Cardiac septum (tissue), 1 donor: ENCODE data around the gene MGA. TPM values are rescaled to one million over a fixed set of nuclear protein-coding genes. Genes with fewer than 3 reads are reported as not detected.
A peak's percentile ranks its signal among the peaks of the same experiment; 100 is the strongest.
"Not testable (repeated sequence)": the region's sequence is repeated elsewhere in the genome, so short reads cannot be mapped to it uniquely, and the experiment has no call there.

Experiments
- DNase-seq: peaks from one replicate; pipeline ENCODE4 v3.0.0-alpha.2; 2020; ENCODE audit warnings: low spot score
- intact Hi-C: fragments of 100-400 bp; cut with DNase I; formaldehyde crosslinking; loops from one replicate; pipeline ENCODE4 v1.14.0; 2022
- total RNA-seq: library from RNA; stranded (reverse); fragmentation: NEBNext Ultra II Directional; extraction: Animal tissue kit (Norgen Biotek cat#: 25700); gene quantifications from one replicate; pipeline ENCODE4 v1.2.1, GENCODE V29; 2021
- donor health status: DM: no; HTN: no; CAD: no.

The MGA gene
- total RNA-seq, 1 donor from 2014 or later, result 37.3 TPM

- no peak for DNase-seq
- intact Hi-C loops, result loop anchor here (10.0 kb wide), 2 partner anchors 59 to 119 kb away; no protein-coding TSS in a partner anchor
Observed at GRCh38 chr15:41695750-41696436, 35.7 kb downstream of the MGA start.

GRCh38 chr15:41698779-41699178, 38.6 kb downstream of the MGA start:
- intact Hi-C loops, result loop anchor here (10.0 kb wide), 2 partner anchors 56 to 116 kb away; no protein-coding TSS in a partner anchor

GRCh38 chr15:41703120-41703519, 42.9 kb downstream of the MGA start:
- DNase-seq, result no peak
- intact Hi-C loops, result no loop called here

More at GRCh38 chr15:41698779-41699178, 38.6 kb downstream of the MGA start:
- no peak for DNase-seq

- intact Hi-C loops, result no loop called here
- no peak for DNase-seq
Observed at GRCh38 chr15:41713047-41713446, 52.8 kb downstream of the MGA start.

- intact Hi-C loops, result no loop called here
- DNase-seq, result no peak
Observed at GRCh38 chr15:41714291-41714690, 54.1 kb downstream of the MGA start.

- intact Hi-C loops, result no loop called here
- DNase-seq, result no peak
Observed at GRCh38 chr15:41716864-41717263, 56.7 kb downstream of the MGA start.

GRCh38 chr15:41727143-41727542, 66.9 kb downstream of the MGA start:
- no peak for DNase-seq
- intact Hi-C loops, result no loop called here

GRCh38 chr15:41728061-41728460, 67.9 kb downstream of the MGA start:
- DNase-seq, intact Hi-C loops: not testable (repeated sequence)

GRCh38 chr15:41730543-41730942, 70.3 kb downstream of the MGA start:
- no peak for DNase-seq
- intact Hi-C loops, result no loop called here

- no peak for DNase-seq
Observed at GRCh38 chr15:41732483-41732882, 72.3 kb downstream of the MGA start.

GRCh38 chr15:41734079-41734478, 73.9 kb downstream of the MGA start:
- intact Hi-C loops, result no loop called here
- DNase-seq, result no peak

More at GRCh38 chr15:41732483-41732882, 72.3 kb downstream of the MGA start:
- intact Hi-C loops, result no loop called here

- intact Hi-C loops, result no loop called here
- no peak for DNase-seq
Observed at GRCh38 chr15:41735046-41735445, 74.8 kb downstream of the MGA start.

- DNase-seq, intact Hi-C loops: not testable (repeated sequence)
Observed at GRCh38 chr15:41735492-41735891, 75.3 kb downstream of the MGA start.

GRCh38 chr15:41746802-41747201, 86.6 kb downstream of the MGA start:
- intact Hi-C loops, result no loop called here

GRCh38 chr15:41756198-41756597, 96.0 kb downstream of the MGA start:
- no peak for DNase-seq
- intact Hi-C loops, result loop anchor here (10.0 kb wide), 1 partner anchor 61 kb away; no protein-coding TSS in a partner anchor

More at GRCh38 chr15:41746802-41747201, 86.6 kb downstream of the MGA start:
- no peak for DNase-seq

GRCh38 chr15:41772720-41773331, 112.6 kb downstream of the MGA start:
- no peak for DNase-seq
- intact Hi-C loops, result loop anchor here (5.0 to 10.0 kb wide), 2 partner anchors 111 to 168 kb away; partner anchors contain the start of gene MGA

- intact Hi-C loops, result loop anchor here (5.0 to 10.0 kb wide), 2 partner anchors 111 to 169 kb away; partner anchors contain the start of gene MGA
- DNase-seq, result no peak
Observed at GRCh38 chr15:41773332-41773728, 113.1 kb downstream of the MGA start.

- DNase-seq, result no peak
- intact Hi-C loops, result loop anchor here (1.0 to 10.0 kb wide), 4 partner anchors 38 to 169 kb away; partner anchors contain the start of gene MGA
Observed at GRCh38 chr15:41773729-41774061, 113.5 kb downstream of the MGA start.

- DNase-seq, result peak; percentile 99
- intact Hi-C loops, result loop anchor here (1.0 to 10.0 kb wide), 4 partner anchors 37 to 169 kb away; partner anchors contain the start of gene MGA
Observed at GRCh38 chr15:41774062-41774881, 114.1 kb downstream of the MGA start, which contains the start of gene MAPKBP1. Gene MAPKBP1, plus strand, starts transcription at chr15:41774484. Its CDS starts 792 bp downstream, at chr15:41775276.
